B cell (primary cell): ENCODE measurements around the gene NOTUM.

Experiments used
- EZH2 ChIP-seq: IDR thresholded peaks from 2 replicates; pipeline ENCODE4 v1.6.1; 2012; ENCODE audit warnings: borderline replicate concordance, low read depth, mild to moderate bottlenecking, moderate library complexity, low read length; ENCODE audit not compliant: insufficient read depth, poor library complexity, severe bottlenecking
- TF ChIP-seq, protein P1 (sequence below): fragments of 200-600 bp; IDR thresholded peaks from one replicate; pipeline ENCODE4 v1.8.0; 2022; ENCODE audit warnings: antibody characterized with exemption, mild to moderate bottlenecking

DNA sequence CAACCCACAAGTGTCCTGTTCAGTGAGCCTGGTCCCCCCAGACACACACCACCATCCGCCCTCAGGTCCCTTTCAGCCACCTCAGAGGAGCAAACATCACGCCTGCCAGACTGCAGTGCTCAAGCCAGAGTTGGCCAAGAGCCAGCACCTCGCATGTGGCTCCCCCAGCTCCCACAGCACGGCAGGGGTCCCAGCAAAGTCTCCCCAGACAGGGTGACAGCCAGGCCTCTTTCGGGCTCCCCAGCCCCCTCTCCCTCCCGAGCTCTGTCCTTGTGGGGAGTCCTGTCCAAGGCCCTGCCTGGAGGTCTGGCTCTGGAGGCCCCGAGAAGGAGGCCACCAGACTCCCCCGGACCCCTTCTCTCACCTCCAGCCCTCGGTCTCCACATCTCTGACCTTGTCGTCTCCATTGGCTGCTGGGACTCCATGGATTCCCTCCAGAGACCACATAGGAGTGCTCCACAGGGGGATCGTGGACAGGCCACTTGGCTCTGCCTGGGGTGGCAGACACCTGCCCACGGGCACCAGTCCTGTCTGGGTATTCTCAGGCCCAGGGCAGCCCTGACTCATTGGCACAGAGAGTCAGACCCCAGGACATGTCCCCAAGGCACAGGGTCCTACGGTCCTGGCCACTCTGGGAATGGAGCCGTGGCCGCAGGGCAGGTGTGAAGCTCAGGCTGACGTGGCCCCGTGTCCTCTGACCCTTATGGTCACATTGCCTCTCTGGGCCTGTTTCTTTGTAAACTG is 12.2 kb downstream of the NOTUM start:
- TF ChIP-seq, protein P1, sequence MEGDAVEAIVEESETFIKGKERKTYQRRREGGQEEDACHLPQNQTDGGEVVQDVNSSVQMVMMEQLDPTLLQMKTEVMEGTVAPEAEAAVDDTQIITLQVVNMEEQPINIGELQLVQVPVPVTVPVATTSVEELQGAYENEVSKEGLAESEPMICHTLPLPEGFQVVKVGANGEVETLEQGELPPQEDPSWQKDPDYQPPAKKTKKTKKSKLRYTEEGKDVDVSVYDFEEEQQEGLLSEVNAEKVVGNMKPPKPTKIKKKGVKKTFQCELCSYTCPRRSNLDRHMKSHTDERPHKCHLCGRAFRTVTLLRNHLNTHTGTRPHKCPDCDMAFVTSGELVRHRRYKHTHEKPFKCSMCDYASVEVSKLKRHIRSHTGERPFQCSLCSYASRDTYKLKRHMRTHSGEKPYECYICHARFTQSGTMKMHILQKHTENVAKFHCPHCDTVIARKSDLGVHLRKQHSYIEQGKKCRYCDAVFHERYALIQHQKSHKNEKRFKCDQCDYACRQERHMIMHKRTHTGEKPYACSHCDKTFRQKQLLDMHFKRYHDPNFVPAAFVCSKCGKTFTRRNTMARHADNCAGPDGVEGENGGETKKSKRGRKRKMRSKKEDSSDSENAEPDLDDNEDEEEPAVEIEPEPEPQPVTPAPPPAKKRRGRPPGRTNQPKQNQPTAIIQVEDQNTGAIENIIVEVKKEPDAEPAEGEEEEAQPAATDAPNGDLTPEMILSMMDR: no peak
- no peak for TF ChIP-seq EZH2
